Activated CD4-positive, alpha-beta T cell treated with anti-CD3 and anti-CD28 coated beads, Interleukin-2, Interleukin-4, amounts not matched to agents 100 ng/mL and 50 ng/mL, durations not matched to agents 16 hours and 8 hours (primary cell): ENCODE data around the gene SLC22A4.

ENCODE experiments used
- DNase-seq: peaks from one replicate; pipeline ENCODE4 v3.0.0-alpha.2; 2020; ENCODE audit warnings: low spot score

SLC22A4 gene

DNA sequence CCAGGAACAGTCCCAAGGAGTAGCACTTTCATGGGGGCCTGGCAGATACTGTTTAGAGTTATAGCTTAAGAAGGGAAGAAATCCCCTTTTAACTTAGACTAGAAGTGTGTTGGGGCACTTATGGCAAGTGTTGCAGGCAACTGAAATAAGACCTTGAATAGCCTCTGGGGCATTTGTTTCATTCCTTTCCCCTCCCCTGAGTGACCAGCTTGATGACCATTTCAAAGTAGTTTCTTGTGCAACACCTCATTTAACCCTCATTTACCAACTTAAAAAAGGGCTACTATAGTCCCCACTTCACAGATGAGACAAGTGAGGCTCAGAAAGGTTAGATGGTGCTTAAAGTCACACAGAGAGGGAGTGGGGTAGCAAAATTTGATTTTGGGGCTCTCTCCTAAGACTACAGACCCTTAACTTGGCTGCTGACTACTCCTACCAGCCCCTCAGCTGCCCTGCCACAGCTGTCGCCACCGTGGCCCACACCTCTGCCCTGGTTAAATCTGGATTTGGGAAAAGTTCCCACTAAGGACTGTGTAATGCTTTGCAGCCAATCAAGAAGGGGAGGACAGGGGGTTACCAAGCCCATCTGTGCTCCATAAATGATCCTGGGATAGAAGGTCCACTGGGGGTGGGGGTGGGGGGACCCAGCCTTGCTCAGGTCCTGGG, 31.2 kb upstream of the SLC22A4 start:
- DNase-seq = no peak

DNA sequence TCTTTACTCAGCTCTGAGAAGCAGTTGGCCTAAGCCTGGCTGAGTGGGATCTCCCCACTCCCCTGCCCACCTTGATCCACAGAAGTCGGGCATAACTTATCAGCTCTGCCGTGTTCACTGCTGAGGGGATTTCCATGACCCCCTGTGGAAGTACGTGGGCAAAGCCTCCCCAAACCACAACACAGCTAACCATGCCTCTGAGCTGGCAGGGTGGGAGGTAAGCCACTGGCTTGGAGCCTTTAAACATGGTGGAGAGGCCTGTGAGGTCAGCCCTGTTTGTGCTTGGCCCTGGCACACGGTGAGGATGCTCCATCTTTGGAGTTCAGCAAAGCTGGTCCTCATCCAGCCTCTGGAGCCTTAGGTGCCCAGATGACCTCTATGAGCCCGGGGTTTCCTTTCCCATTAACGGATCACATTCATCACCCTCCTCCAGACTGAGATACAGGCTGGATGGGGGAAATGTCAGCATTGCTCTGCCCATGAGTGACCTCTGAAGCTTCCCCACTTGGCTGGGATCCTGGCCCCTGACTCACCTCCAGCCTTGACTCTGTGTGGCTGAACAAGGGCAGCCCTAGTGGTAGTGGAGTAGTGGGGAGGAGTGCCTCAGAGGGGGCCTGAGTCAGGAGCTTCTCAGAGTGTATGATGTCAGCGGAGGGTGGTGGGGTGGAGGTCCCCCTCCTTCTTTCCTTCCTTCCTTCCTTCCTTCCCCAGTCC, 30.5 kb upstream of the SLC22A4 start:
- DNase-seq = no peak

- DNase-seq = no peak
Observed at GRCh38 chr5:132264546-132265335, 29.5 kb upstream of the SLC22A4 start.

DNA sequence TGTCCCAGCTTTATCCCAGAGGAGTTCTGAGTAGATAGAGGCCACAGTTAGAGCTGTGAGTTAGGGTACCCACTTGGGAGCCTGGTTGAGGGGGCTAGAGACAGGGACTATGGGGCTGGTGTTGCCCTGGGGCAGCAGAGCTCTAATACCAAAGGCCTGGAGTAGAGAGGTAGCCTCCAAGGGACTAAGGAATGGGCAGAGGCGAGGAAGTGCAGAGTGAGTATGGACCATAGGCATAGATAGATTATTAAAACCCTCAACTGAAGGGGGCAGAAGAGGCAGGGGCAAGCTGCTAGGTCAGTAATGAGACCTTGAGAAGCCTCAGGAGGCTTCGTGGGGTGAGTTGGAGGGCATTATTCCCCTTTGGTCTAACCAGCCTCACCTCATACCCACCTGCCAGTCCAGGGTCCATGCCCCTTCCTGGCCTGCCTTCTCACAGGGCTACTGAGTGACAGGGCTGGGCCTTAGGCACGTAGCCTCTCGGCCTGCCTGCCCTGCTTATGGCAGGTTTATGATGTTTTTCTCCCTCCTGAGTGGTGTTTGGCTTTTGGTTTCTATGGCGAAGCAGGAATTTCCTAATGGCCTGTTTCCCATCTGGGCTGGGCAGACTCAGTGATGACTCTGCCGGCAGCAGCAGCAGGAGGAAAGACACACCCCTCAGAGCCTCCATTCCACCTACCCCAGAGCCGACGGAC, 28.7 kb upstream of the SLC22A4 start:
- DNase-seq = no peak

DNA sequence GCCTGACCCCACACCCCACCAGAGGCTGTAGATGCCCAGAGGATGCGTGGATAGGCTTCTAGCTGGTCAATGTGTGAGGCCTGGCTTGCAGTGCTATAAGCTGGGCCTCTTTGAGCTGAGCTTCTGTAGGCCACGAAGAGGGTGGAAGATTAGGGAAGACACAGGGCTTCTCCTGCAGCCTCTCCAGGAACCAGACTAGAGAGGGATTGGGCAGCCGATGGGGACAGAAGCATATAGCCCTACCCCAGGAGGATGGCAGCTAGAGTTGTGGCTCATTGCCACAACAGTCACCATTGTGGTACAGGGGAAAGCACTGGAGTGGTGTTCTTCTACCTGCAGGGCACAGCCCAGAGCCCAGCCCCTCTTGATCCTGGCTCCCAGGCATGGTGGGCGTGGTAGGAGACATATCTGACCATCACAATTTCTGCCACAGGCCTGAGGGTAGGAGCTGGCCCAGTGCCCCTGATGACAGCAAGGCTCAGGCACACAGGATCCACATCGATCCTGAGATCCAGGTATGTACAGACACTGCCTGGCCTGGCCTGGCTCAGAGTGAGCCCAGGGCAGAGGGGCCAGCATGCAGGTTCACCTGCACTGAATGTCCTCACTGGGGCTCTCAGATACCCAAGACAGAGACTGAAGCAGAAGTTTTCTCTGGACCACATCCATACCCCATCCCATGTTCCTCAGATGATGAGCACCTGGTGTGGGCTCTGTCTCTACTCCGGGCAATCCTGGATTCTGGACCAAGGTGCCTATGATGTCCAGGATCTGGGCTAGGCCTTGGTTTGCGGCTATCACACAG, 28.0 kb upstream of the SLC22A4 start:
- DNase-seq = no peak

DNA sequence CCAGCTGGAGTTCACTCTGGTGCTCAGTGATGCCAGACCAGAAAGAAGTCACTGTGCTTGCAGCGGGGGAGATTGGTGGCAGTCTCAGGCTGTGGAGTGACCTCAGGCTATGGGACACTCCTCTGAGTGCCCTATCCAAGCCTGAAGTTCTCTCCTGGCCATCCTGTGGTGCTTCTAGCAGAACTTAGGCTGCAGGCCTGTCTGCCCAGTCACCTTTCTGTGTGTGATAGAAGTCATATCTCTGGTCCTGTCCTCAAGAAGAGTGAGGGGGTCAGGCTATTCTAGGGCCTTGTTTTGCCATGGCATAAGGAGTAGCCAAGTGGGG, 27.4 kb upstream of the SLC22A4 start:
- DNase-seq = no peak

DNA sequence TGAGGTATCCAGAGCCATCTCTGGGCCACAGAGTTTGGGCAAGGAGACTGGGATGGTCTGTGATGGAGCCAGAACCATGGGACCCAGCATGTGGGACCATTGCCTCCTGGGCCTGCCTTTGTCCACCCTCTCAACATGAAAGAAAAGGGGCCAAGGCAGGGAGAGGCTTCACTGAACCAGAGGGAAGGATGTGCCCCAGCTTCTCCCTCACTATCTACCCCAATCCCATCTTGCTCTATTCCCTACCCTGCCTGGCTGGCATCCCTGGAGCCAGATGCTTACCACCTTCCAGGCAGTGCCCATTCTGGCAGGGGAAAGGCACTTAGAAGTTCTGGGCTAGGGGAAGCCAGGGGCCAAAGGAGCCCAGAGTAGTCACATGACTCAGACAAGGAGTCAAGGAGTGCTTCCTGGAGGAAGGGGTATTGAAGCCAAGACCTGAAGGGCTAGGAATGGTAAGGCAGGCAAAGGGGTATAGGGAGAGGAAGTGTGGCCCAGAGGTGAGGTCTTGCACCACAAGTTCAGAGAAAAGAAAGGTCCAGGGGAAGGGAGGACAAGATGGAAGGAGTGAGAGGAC, 26.9 kb upstream of the SLC22A4 start:
- no peak for DNase-seq

DNA sequence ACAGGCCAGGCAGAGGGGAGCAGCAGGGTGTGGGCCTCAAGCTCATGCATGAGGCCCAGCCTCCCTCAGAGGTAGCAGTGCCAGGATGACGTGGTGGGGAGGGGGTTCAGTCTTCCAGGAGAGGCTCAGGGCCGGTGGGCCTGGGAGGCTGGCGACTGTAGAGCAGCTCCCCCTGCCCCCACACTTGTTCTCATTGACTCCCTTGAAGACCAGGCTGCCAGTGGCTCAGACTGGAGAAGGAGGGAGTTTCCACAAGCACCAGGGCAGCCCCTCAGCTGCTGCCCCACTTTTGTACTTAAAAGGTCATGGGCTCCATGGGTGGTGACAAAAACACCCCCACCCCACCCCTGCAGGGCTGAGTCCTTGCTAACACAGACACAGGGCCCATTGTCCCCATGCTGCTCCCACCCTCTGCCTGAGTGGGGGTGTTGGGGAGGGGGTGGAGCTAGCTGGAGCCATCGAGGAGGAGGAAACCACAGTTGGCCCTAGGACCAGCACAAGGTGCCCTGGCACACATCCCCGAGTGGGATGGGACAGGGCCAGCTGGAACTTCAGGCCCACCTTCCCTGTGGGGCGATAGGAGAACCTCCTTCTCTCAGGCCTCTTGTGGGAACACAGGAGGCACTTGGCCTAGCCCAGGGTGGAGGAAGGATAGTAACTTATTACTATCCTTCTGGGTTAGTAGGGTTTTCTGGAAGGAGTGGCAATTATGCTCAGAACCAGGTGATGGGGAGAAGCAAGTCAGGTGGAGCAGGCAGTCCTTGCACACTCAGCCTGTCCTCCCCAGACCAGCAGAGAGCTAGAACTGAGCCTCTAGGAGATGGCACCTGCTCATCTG, 26.0 kb upstream of the SLC22A4 start:
- DNase-seq = no peak

DNA sequence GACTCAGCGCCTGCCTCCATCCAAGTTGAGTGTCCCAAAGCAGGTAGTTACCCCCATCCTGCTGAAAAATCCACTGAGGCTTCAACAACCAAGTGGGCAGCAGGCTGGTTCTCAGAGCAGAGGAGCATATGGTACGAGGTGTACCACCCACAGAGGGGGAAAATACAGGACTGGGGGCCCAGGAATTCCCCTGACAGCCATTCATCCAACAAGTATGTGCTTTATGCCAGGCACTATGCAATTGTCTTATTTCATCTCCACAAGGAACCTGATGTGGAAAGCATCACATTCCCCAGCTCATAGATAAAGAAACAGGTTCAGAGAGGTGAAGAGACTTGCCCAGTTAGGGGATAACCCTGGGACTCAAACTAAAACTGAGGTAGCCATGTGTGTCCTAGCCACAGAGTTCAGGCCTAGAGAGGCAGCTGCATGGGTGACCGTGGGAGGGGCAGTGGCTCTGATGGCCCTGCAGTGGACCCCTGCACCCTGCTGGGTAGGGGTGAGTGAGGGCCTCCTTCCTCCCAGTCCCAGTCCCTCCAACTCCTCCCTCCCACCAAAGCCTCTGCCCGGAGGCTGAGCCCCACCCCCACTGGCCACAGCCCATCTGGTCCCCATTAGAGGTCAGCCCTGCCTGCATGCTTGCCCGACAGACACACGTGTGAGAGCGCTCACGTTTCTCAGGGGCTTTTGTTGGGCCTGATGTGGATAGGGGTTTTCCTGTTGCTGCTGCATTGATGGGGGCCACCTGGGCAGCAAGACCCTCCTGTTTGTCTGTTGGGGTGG, 25.2 kb upstream of the SLC22A4 start:
- no peak for DNase-seq

GRCh38 chr5:132269635-132270334, 24.4 kb upstream of the SLC22A4 start:
- no peak for DNase-seq

GRCh38 chr5:132270335-132270665, 23.9 kb upstream of the SLC22A4 start:
- DNase-seq = no peak

GRCh38 chr5:132270706-132271105, 23.5 kb upstream of the SLC22A4 start:
- no peak for DNase-seq

- DNase-seq = peak; percentile 3
Observed at GRCh38 chr5:132271251-132272246, 22.6 kb upstream of the SLC22A4 start.

GRCh38 chr5:132272311-132273210, 21.6 kb upstream of the SLC22A4 start:
- peak; percentile 66 for DNase-seq

GRCh38 chr5:132273631-132274030, 20.6 kb upstream of the SLC22A4 start:
- no peak for DNase-seq

- no peak for DNase-seq
Observed at GRCh38 chr5:132274050-132274792, 20.0 kb upstream of the SLC22A4 start.
